ENCODE measurements around the gene DUSP12.
"Not testable (repeated sequence)": the region's sequence is repeated elsewhere in the genome, so short reads cannot be mapped to it uniquely, and the experiment has no call there.

The DUSP12 gene

GRCh38 chr1:161766102-161766981, 16.8 kb downstream of the DUSP12 start, which contains the start of gene ATF6:
Gene ATF6 (plus strand): TSS chr1:161766320. CDS start chr1:161766361, 41 bp downstream.
- in situ Hi-C loops (cut with MboI; ENCODE audit: low sequenced_read_pairs) = no loop called here

- in situ Hi-C loops (cut with MboI; ENCODE audit: low sequenced_read_pairs) = no loop called here
Measured at GRCh38 chr1:161768461-161768860, 18.9 kb downstream of the DUSP12 start.

- in situ Hi-C loops (cut with MboI; ENCODE audit: low sequenced_read_pairs) = no loop called here
Measured at GRCh38 chr1:161768986-161769672, 19.5 kb downstream of the DUSP12 start.

GRCh38 chr1:161769673-161770045, 20.1 kb downstream of the DUSP12 start:
- in situ Hi-C loops (cut with MboI; ENCODE audit: low sequenced_read_pairs) = not testable (repeated sequence)

GRCh38 chr1:161770250-161770649, 20.7 kb downstream of the DUSP12 start:
- in situ Hi-C loops (cut with MboI; ENCODE audit: low sequenced_read_pairs) = no loop called here

- in situ Hi-C loops (cut with MboI; ENCODE audit: low sequenced_read_pairs) = no loop called here
Measured at GRCh38 chr1:161771161-161771560, 21.6 kb downstream of the DUSP12 start.

GRCh38 chr1:161771973-161772372, 22.4 kb downstream of the DUSP12 start:
- in situ Hi-C loops (cut with MboI; ENCODE audit: low sequenced_read_pairs) = no loop called here

- in situ Hi-C loops (cut with MboI; ENCODE audit: low sequenced_read_pairs) = no loop called here
Measured at GRCh38 chr1:161772397-161772796, 22.8 kb downstream of the DUSP12 start.

- in situ Hi-C loops (cut with MboI; ENCODE audit: low sequenced_read_pairs) = no loop called here
Measured at GRCh38 chr1:161773791-161774190, 24.2 kb downstream of the DUSP12 start.

- in situ Hi-C loops (cut with MboI; ENCODE audit: low sequenced_read_pairs) = loop anchor here (25.0 kb wide), 1 partner anchor 485 kb away; no protein-coding TSS in a partner anchor
Measured at GRCh38 chr1:161777261-161777660, 27.7 kb downstream of the DUSP12 start.

GRCh38 chr1:161778522-161778921, 28.9 kb downstream of the DUSP12 start:
- in situ Hi-C loops (cut with MboI; ENCODE audit: low sequenced_read_pairs) = loop anchor here (25.0 kb wide), 1 partner anchor 484 kb away; no protein-coding TSS in a partner anchor

- in situ Hi-C loops (cut with MboI; ENCODE audit: low sequenced_read_pairs) = loop anchor here (25.0 kb wide), 1 partner anchor 483 kb away; no protein-coding TSS in a partner anchor
Measured at GRCh38 chr1:161779393-161779792, 29.8 kb downstream of the DUSP12 start.

GRCh38 chr1:161781995-161782394, 32.4 kb downstream of the DUSP12 start:
- in situ Hi-C loops (cut with MboI; ENCODE audit: low sequenced_read_pairs) = loop anchor here (25.0 kb wide), 1 partner anchor 480 kb away; no protein-coding TSS in a partner anchor

- in situ Hi-C loops (cut with MboI; ENCODE audit: low sequenced_read_pairs) = loop anchor here (25.0 kb wide), 1 partner anchor 479 kb away; no protein-coding TSS in a partner anchor
Measured at GRCh38 chr1:161782886-161783285, 33.3 kb downstream of the DUSP12 start.

GRCh38 chr1:161784968-161785367, 35.4 kb downstream of the DUSP12 start:
- in situ Hi-C loops (cut with MboI; ENCODE audit: low sequenced_read_pairs) = loop anchor here (25.0 kb wide), 1 partner anchor 477 kb away; no protein-coding TSS in a partner anchor

GRCh38 chr1:161787355-161787754, 37.8 kb downstream of the DUSP12 start:
- in situ Hi-C loops (cut with MboI; ENCODE audit: low sequenced_read_pairs) = loop anchor here (25.0 kb wide), 1 partner anchor 475 kb away; no protein-coding TSS in a partner anchor

- in situ Hi-C loops (cut with MboI; ENCODE audit: low sequenced_read_pairs) = loop anchor here (10.0 to 25.0 kb wide), 2 partner anchors 244 to 472 kb away; no protein-coding TSS in a partner anchor
Measured at GRCh38 chr1:161790587-161791317, 41.2 kb downstream of the DUSP12 start.

- in situ Hi-C loops (cut with MboI; ENCODE audit: low sequenced_read_pairs) = loop anchor here (10.0 to 25.0 kb wide), 2 partner anchors 243 to 470 kb away; no protein-coding TSS in a partner anchor
Measured at GRCh38 chr1:161791904-161792655, 42.5 kb downstream of the DUSP12 start.

GRCh38 chr1:161792740-161793139, 43.2 kb downstream of the DUSP12 start:
- in situ Hi-C loops (cut with MboI; ENCODE audit: low sequenced_read_pairs) = loop anchor here (10.0 to 25.0 kb wide), 2 partner anchors 242 to 470 kb away; no protein-coding TSS in a partner anchor

- in situ Hi-C loops (cut with MboI; ENCODE audit: low sequenced_read_pairs) = loop anchor here (10.0 to 25.0 kb wide), 2 partner anchors 235 to 463 kb away; no protein-coding TSS in a partner anchor
Measured at GRCh38 chr1:161799792-161800191, 50.2 kb downstream of the DUSP12 start.

Measured in HL-60/S4 treated with retinoic acid at 250 ng/mL for 4 days and 3 days (cell line).